A549 (cell line): ENCODE measurements around the gene SLC29A2. TPM values are rescaled to one million over a fixed set of nuclear protein-coding genes. Genes with fewer than 3 reads are reported as not detected.

Source experiments
- ATAC-seq, 2 experiments: fragments of 200-7000 bp in 1 of 2; fragments of >200 bp in 1 of 2; cut with Nextera tagmentation in 1 of 2; cut with Tn5 transposase in 1 of 2; 3 replicates each; pipeline versions ENCODE4 v1.8.0 to v1.9.1; 2018 to 2020; ENCODE audit warnings: mild to moderate bottlenecking in 1 of 2, moderate library complexity in 1 of 2
- CTCF ChIA-PET: fragments of 300-600 bp; sonication (Branson Sonifier 250); formaldehyde crosslinking; extraction: SDS; loops from one replicate; lab custom pipeline; 2021; ENCODE audit warnings: antibody characterized with exemption, inconsistent platforms; lab: Yijun Ruan, JAX
- POLR2A ChIA-PET: fragments of 350-600 bp; formaldehyde crosslinking; extraction: SDS; loops from one replicate; lab custom pipeline; 2021; ENCODE audit warnings: antibody characterized with exemption, inconsistent platforms; lab: Yijun Ruan, JAX
- DNase-seq, 2 experiments: peaks; one replicate each; pipeline versions ENCODE4 v3.0.0 to v3.0.0-alpha.2; 2011 to 2016; ENCODE audit warnings: low read depth in 1 of 2, low spot score in 1 of 2
- FAIRE-seq: peaks from 2 replicates; lab custom pipeline; 2011; peaks lifted over from hg19 to GRCh38; lab: Jason Lieb, UNC
- H3K27ac ChIP-seq, 2 experiments: fragments of >200 bp; sonication (Bioruptor Twin); formaldehyde crosslinking; 3 replicates each; pipeline ENCODE4 v1.5.1; 2016 to 2017
- H3K4me1 ChIP-seq: fragments of >200 bp; sonication (Bioruptor Twin); formaldehyde crosslinking; 3 replicates; pipeline ENCODE4 v1.6.1; 2016
- H3K4me2 ChIP-seq: fragments of >200 bp; sonication (Bioruptor Twin); formaldehyde crosslinking; 3 replicates; pipeline ENCODE4 v1.6.1; 2016
- H3K4me3 ChIP-seq: fragments of >200 bp; sonication (Bioruptor Twin); formaldehyde crosslinking; 3 replicates; pipeline ENCODE4 v1.5.1; 2016
- H3K9me3 ChIP-seq: fragments of >200 bp; sonication (Bioruptor Twin); formaldehyde crosslinking; 3 replicates; pipeline ENCODE4 v1.6.1; 2016
- CBX2 ChIP-seq: fragments of 200-600 bp; sonication (generic); IDR thresholded peaks from 2 replicates; pipeline ENCODE4 v1.6.1; 2016; ENCODE audit warnings: low read depth, mild to moderate bottlenecking, borderline replicate concordance
- CEBPB ChIP-seq, 2 experiments: fragments of >200 bp in 1 of 2; sonication (Bioruptor Twin) in 1 of 2; formaldehyde crosslinking in 1 of 2; IDR thresholded peaks; 2 replicates each; pipeline ENCODE4 v1.6.1; 2012 to 2016
- CTCF ChIP-seq: fragments of >200 bp; sonication (Bioruptor Twin); formaldehyde crosslinking; IDR thresholded peaks from 3 replicates; pipeline ENCODE4 v1.5.1; 2016
- EHMT2 ChIP-seq: fragments of 200-600 bp; sonication (generic); IDR thresholded peaks from 2 replicates; pipeline ENCODE4 v1.6.1; 2016; ENCODE audit warnings: antibody characterized with exemption, low read depth, mild to moderate bottlenecking, moderate library complexity
- FOSB ChIP-seq: fragments of 250-450 bp; sonication (Bioruptor Pico); IDR thresholded peaks from 2 replicates; pipeline ENCODE4 v1.5.0; 2020; ENCODE audit warnings: mild to moderate bottlenecking, moderate library complexity
- HDAC2 ChIP-seq: fragments of 200-600 bp; sonication (generic); IDR thresholded peaks from 2 replicates; pipeline ENCODE4 v1.6.1; 2016
- HOXA7 ChIP-seq: fragments of 250-450 bp; sonication (Bioruptor Pico); IDR thresholded peaks from 2 replicates; pipeline ENCODE4 v1.5.0; 2020; ENCODE audit warnings: mild to moderate bottlenecking, moderate library complexity
- HOXB5 ChIP-seq: fragments of 250-450 bp; sonication (Bioruptor Pico); IDR thresholded peaks from 2 replicates; pipeline ENCODE4 v1.5.0; 2020; ENCODE audit warnings: mild to moderate bottlenecking, moderate library complexity
- JUNB ChIP-seq: fragments of >200 bp; sonication (Bioruptor Twin); formaldehyde crosslinking; IDR thresholded peaks from 2 replicates; pipeline ENCODE4 v1.6.1; 2016
- KDM1A ChIP-seq: fragments of 200-600 bp; sonication (generic); IDR thresholded peaks from 2 replicates; pipeline ENCODE4 v1.6.1; 2016; ENCODE audit warnings: low read depth, mild to moderate bottlenecking
- MAZ ChIP-seq: fragments of 150-350 bp; IDR thresholded peaks from 2 replicates; pipeline ENCODE4 v1.6.1; 2014; ENCODE audit warnings: antibody characterized with exemption, low read depth, low read length, borderline replicate concordance
- NFE2L2 ChIP-seq: fragments of 150-350 bp; conservative IDR thresholded peaks from 2 replicates; pipeline ENCODE4 v1.6.1; 2014; ENCODE audit warnings: low read length
- PBX3 ChIP-seq: IDR thresholded peaks from 2 replicates; pipeline ENCODE4 v1.6.1; 2012
- PHF8 ChIP-seq: fragments of 200-600 bp; sonication (generic); IDR thresholded peaks from 2 replicates; pipeline ENCODE4 v1.6.1; 2016; ENCODE audit warnings: low read depth, mild to moderate bottlenecking, antibody characterized with exemption, moderate library complexity, borderline replicate concordance
- POLR2A ChIP-seq: IDR thresholded peaks from 2 replicates; pipeline ENCODE4 v1.6.1; 2012; ENCODE audit warnings: mild to moderate bottlenecking, low read length
- RAD21 ChIP-seq, 2 experiments: fragments of >200 bp in 1 of 2; sonication (Bioruptor Twin) in 1 of 2; formaldehyde crosslinking in 1 of 2; IDR thresholded peaks in 1 of 2; conservative IDR thresholded peaks in 1 of 2; 2 replicates in 1 of 2; 3 replicates in 1 of 2; pipeline ENCODE4 v1.6.1; 2012 to 2018; ENCODE audit warnings: inconsistent platforms in 1 of 2
- SMC3 ChIP-seq: fragments of >200 bp; sonication (Bioruptor Twin); formaldehyde crosslinking; IDR thresholded peaks from 3 replicates; pipeline ENCODE4 v1.6.1; 2018; ENCODE audit warnings: inconsistent platforms
- ZSCAN20 ChIP-seq: fragments of 250-450 bp; sonication (Bioruptor Pico); IDR thresholded peaks from 2 replicates; pipeline ENCODE4 v1.8.0; 2022; ENCODE audit warnings: mild to moderate bottlenecking, moderate library complexity
- WGBS: methylation state at CpG from one replicate; pipeline ENCODE4 v1.1.6; 2017; ENCODE audit errors: missing lambda C conversion rate; 5-methylcytosine and 5-hydroxymethylcytosine counted together
- polyA plus RNA-seq, 4 experiments: library from polyadenylated mRNA; depleted of rRNA in 3 of 4; stranded (reverse); fragments of >200 nt; fragmentation: RNase III in 1 of 4; extraction: RNeasy Plus Mini Kit Qiagen cat#74134 plus additional on column Dnase treatment in 1 of 4; gene quantifications; 2 replicates in 3 of 4; 3 replicates in 1 of 4; pipeline ENCODE4 v1.2.3, GENCODE V29; 2011 to 2017
- TF ChIP-seq, protein P1 (sequence below): fragments of >200 bp; sonication (Bioruptor Twin); formaldehyde crosslinking; IDR thresholded peaks from 3 replicates; pipeline ENCODE4 v1.6.1; 2016

The SLC29A2 gene
- polyA plus RNA-seq, 2 of the 4 experiments (the other 2 are of a cell fraction), result 2.6 to 7.6 TPM

DNA sequence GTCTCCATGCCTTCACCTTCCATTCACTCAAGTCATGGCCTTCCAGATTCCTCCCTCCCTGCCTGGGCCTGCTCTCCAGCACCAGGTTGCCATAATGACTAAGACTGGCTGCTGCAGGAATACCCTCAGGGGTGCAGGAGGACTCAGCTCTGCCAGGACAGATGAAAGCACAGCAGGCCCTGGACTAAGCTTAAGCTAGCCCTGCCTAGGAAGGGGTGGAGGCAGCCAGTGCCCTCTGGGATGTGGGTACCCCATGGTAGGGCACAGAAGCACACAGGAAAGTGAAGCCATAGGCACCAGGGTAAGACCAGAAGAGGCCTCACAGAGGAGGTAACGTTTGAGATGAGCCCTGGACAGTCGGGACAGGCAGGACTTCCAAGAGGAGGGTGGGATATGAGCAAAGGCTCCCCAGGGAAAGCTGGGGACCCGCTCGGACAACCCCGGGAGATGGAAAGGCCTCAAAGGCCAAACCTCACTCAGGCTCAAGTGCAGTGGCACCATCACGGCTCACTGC is 32.3 kb downstream of the SLC29A2 start:
- peaks cover 37% of the 10 kb centered on the region for H3K4me1 ChIP-seq
- H3K4me3 ChIP-seq, result no peak overlapping the region
- DNase-seq, result no peak
- ChIA-PET POLR2A (no interaction called here), CTCF (interaction anchor here (1.2 to 4.2 kb wide), 6 partner anchors 9 to 117 kb away, joined by 3 to 44 read pairs (median 10); no protein-coding TSS in a partner anchor)
- no peak for FAIRE-seq
- H3K9me3 ChIP-seq, result no peaks in the 10 kb centered on the region
- no peak overlapping the region for H3K27ac ChIP-seq
- WGBS, result 95% methylated on average over 3 of the region's 6 CpGs
- TF ChIP-seq FOSB (CRISPR knock-in tag) (no peak), CTCF (no peak), HDAC2 (no peak), JUNB (no peak), HOXA7 (CRISPR knock-in tag) (no peak), EHMT2 (no peak), HOXB5 (CRISPR knock-in tag) (no peak), POLR2A (no peak)
- no peak overlapping the region for H3K4me2 ChIP-seq
- ATAC-seq, result no peak

- no peak overlapping the region for H3K4me3 ChIP-seq
- H3K4me1 ChIP-seq, result peaks cover 31% of the 10 kb centered on the region
- WGBS, result 87% methylated on average over 13 of the region's 17 CpGs
- no peak for ATAC-seq
- H3K4me2 ChIP-seq, result no peak overlapping the region
- DNase-seq, result no peak
- ChIA-PET CTCF (interaction anchor here (0.7 to 4.2 kb wide), 8 partner anchors 8 to 78 kb away, joined by 3 to 44 read pairs (median 5); partner anchors contain the start of gene YIF1A), POLR2A (interaction anchor here (0.8 kb wide), 1 partner anchor 26 kb away, joined by 3 read pairs; no protein-coding TSS in a partner anchor)
- H3K27ac ChIP-seq, result peak overlapping the region in 1 of 2 experiments; percentile 97; a peak in 3 of 6 replicates
- no peak for FAIRE-seq
- TF ChIP-seq CBX2 (no peak), PBX3 (no peak), KDM1A (no peak), MAZ (no peak), CEBPB (IDR thresholded peaks at IDR 0.05) (no peak), SMC3 (no peak), EHMT2 (no peak), HOXA7 (CRISPR knock-in tag) (no peak), NFE2L2 (no peak), ZSCAN20 (CRISPR knock-in tag) (no peak), PHF8 (no peak), RAD21 (conservative IDR thresholded peaks at IDR 0.05 in 1 of 2, IDR thresholded peaks at IDR 0.05 in 1 of 2) (no peak)
- TF ChIP-seq, protein P1, sequence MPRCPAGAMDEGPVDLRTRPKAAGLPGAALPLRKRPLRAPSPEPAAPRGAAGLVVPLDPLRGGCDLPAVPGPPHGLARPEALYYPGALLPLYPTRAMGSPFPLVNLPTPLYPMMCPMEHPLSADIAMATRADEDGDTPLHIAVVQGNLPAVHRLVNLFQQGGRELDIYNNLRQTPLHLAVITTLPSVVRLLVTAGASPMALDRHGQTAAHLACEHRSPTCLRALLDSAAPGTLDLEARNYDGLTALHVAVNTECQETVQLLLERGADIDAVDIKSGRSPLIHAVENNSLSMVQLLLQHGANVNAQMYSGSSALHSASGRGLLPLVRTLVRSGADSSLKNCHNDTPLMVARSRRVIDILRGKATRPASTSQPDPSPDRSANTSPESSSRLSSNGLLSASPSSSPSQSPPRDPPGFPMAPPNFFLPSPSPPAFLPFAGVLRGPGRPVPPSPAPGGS, result no peak
- no peaks in the 10 kb centered on the region for H3K9me3 ChIP-seq
These were observed 33.0 kb downstream of the SLC29A2 start for GRCh38 chr11:66338276-66339161.
